Endothelial cell of umbilical vein (primary cell): Measurements from ENCODE around the gene RADIL. TPM values are rescaled to one million over a fixed set of nuclear protein-coding genes. Genes with fewer than 3 reads are reported as not detected.

Source experiments
- BruUV-seq: library from RNA; stranded (reverse); fragments of 400-500 nt; replicated peaks from 2 replicates; lab custom pipeline; 2021; lab: Mats Ljungman, UMichigan
- CTCF ChIA-PET: fragments of 300-600, 350-600 bp; sonication (Branson Sonifier 250); formaldehyde crosslinking; loops from one replicate; lab custom pipeline; 2021; ENCODE audit warnings: antibody characterized with exemption, inconsistent platforms; lab: Charles Lee
- POLR2A ChIA-PET: fragments of 300-600, 350-600 bp; sonication (Branson Sonifier 250); formaldehyde crosslinking; loops from one replicate; lab custom pipeline; 2021; ENCODE audit warnings: antibody characterized with exemption, inconsistent platforms; lab: Charles Lee
- DNase-seq: peaks from one replicate; pipeline ENCODE4 v3.0.0-alpha.2; 2011; ENCODE audit warnings: low read depth, low spot score
- FAIRE-seq: peaks from 2 replicates; lab custom pipeline; 2011; peaks lifted over from hg19 to GRCh38; lab: Jason Lieb, UNC
- H2AFZ ChIP-seq: 2 replicates; pipeline ENCODE4 v1.6.0; 2012; ENCODE audit warnings: low read depth, low read length, control low read depth, inconsistent platforms
- H3K27ac ChIP-seq: 2 replicates; pipeline ENCODE4 v1.5.1; 2011; ENCODE audit warnings: low read depth, mild to moderate bottlenecking, control low read depth, low read length, moderate library complexity; ENCODE audit not compliant: insufficient read depth
- H3K27me3 ChIP-seq, 2 experiments: 2 replicates each; pipeline versions ENCODE4 v1.6.0 to v1.6.1; 2011; ENCODE audit warnings: low read length in 2 of 2, mixed read lengths in 1 of 2; ENCODE audit not compliant: control insufficient read depth in 2 of 2, insufficient read depth in 2 of 2
- H3K36me3 ChIP-seq, 2 experiments: 2 replicates in 1 of 2; 3 replicates in 1 of 2; pipeline ENCODE4 v1.5.1; 2011; ENCODE audit warnings: low read length in 2 of 2, mild to moderate bottlenecking in 1 of 2, moderate library complexity in 1 of 2; ENCODE audit not compliant: control insufficient read depth in 2 of 2, insufficient read depth in 2 of 2; ENCODE audit errors: extremely low read depth in 1 of 2
- H3K4me1 ChIP-seq: 3 replicates; pipeline ENCODE4 v1.5.1; 2011; ENCODE audit warnings: mild to moderate bottlenecking, low read length; ENCODE audit not compliant: control insufficient read depth, insufficient read depth; ENCODE audit errors: extremely low read depth
- H3K4me2 ChIP-seq: 2 replicates; pipeline ENCODE4 v1.6.1; 2011; ENCODE audit warnings: low read length, control low read depth, mixed read lengths; ENCODE audit not compliant: insufficient read depth
- H3K4me3 ChIP-seq, 3 experiments: fragments of 200-600 bp in 1 of 3; sonication (generic), shearing (Covaris generic) in 1 of 3; replicated peaks in 1 of 3; 2 replicates each; pipeline ENCODE4 v1.5.1; 2011 to 2016; ENCODE audit warnings: control low read depth in 3 of 3, low read length in 3 of 3, mild to moderate bottlenecking in 2 of 3, inconsistent platforms in 1 of 3, low read depth in 1 of 3, moderate library complexity in 1 of 3; ENCODE audit not compliant: insufficient read depth in 1 of 3
- H3K79me2 ChIP-seq: 2 replicates; pipeline ENCODE4 v1.6.0; 2012; ENCODE audit warnings: low read length, inconsistent platforms; ENCODE audit not compliant: control insufficient read depth, insufficient read depth
- H3K9ac ChIP-seq: replicated peaks from 2 replicates; pipeline ENCODE3; 2011; ENCODE audit warnings: low read length, control low read depth; ENCODE audit not compliant: insufficient read depth; ENCODE audit errors: extremely low read depth
- H3K9me1 ChIP-seq: replicated peaks from 3 replicates; pipeline ENCODE4 v1.6.0; 2011; ENCODE audit warnings: mild to moderate bottlenecking, low read length; ENCODE audit not compliant: control insufficient read depth, insufficient read depth; ENCODE audit errors: extremely low read depth
- H3K9me3 ChIP-seq: replicated peaks from 2 replicates; pipeline ENCODE4 v1.5.1; 2012; ENCODE audit warnings: low read length, inconsistent platforms; ENCODE audit not compliant: control insufficient read depth, insufficient read depth
- H4K20me1 ChIP-seq: replicated peaks from 2 replicates; pipeline ENCODE3; 2011; ENCODE audit warnings: mild to moderate bottlenecking, low read length; ENCODE audit not compliant: control insufficient read depth, insufficient read depth; ENCODE audit errors: extremely low read depth
- EZH2 ChIP-seq: IDR thresholded peaks from 2 replicates; pipeline ENCODE4 v1.6.1; 2012; ENCODE audit warnings: borderline replicate concordance, low read depth, mild to moderate bottlenecking, moderate library complexity, low read length, inconsistent platforms; ENCODE audit not compliant: severe bottlenecking
- FOS ChIP-seq: IDR thresholded peaks from 2 replicates; pipeline ENCODE4 v1.6.1; 2011; ENCODE audit warnings: mild to moderate bottlenecking, low read length, moderate library complexity, borderline replicate concordance; ENCODE audit not compliant: insufficient read depth
- GATA2 ChIP-seq: IDR thresholded peaks from 2 replicates; pipeline ENCODE4 v1.7.0; 2011; ENCODE audit warnings: low read depth, mild to moderate bottlenecking, moderate library complexity, mixed read lengths, low read length; ENCODE audit not compliant: insufficient read length, insufficient read depth
- POLR2AphosphoS5 ChIP-seq: IDR thresholded peaks from 2 replicates; pipeline ENCODE4 v1.6.1; 2012; ENCODE audit warnings: low read depth, mild to moderate bottlenecking, control low read depth, low read length, moderate library complexity; ENCODE audit not compliant: insufficient read depth
- dilution Hi-C: fragments of 300-500 bp; cut with MboI; formaldehyde crosslinking; loops from one replicate; pipeline ENCODE4 v1.15.0; 2019; ENCODE audit warnings: low sequenced_read_pairs; ENCODE audit not compliant: extremely low pct_ligation_motif_present
- intact Hi-C: fragments of 100-400 bp; cut with micrococcal nuclease; formaldehyde crosslinking; loops from one replicate; pipeline ENCODE4 v1.10.0; 2022
- polyA plus RNA-seq, 4 experiments: library from polyadenylated mRNA; depleted of rRNA in 3 of 4; stranded (reverse) in 3 of 4; unstranded in 1 of 4; fragments of >200 nt; gene quantifications; 2 replicates each; pipeline versions ENCODE4 v1.2.1 to v1.2.3, GENCODE V29; 2011 to 2012; ENCODE audit warnings: missing spikeins in 1 of 4
- total RNA-seq: library from RNA; stranded (reverse); gene quantifications from 2 replicates; pipeline ENCODE4 v1.2.3, GENCODE V29; 2021
- TF ChIP-seq, protein P1 (sequence below), 2 donors: IDR thresholded peaks; 1 replicate in 1 of 2; 2 replicates in 1 of 2; pipeline ENCODE4 v1.5.1; 2011; ENCODE audit warnings: low read length in 2 of 2, mild to moderate bottlenecking in 2 of 2, moderate library complexity in 2 of 2, control low read depth in 1 of 2, inconsistent platforms in 1 of 2, low read depth in 1 of 2; ENCODE audit not compliant: insufficient read depth in 1 of 2; ENCODE audit errors: extremely low read depth in 1 of 2

Gene RADIL
- total and polyA plus RNA-seq, 2 donors (not counting 3 experiments of a cell fraction or from before 2014, with no cell fraction given) = 1.2 to 2.5 TPM

DNA sequence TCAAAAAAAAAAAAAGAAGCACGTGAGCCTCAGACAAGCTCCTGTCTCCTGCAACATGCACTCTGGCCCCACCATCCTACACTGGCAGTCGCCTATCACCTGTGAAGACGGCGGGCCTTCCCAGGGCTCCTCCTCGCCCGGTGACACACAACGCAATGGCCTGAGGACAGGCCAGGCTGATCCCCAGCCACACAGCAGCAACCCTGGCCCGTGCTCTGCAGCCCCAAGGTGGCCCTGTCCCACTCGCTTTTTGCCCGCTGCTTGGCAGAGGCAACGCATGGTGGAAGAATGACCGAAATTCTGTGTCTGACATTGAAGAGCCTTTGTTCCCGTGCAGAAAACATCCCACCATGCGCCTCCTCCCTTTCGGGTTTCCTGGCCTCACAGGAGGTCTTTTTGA lies 8.1 kb downstream of the RADIL start:
- no peaks in the 10 kb centered on the region for H3K36me3 ChIP-seq
- no peak for DNase-seq
- H3K4me2 ChIP-seq = no peak overlapping the region
- H2AFZ ChIP-seq = no peak overlapping the region
- BruUV-seq = no TSS peak
- no peak for FAIRE-seq
- no peaks in the 10 kb centered on the region for H3K79me2 ChIP-seq
- no peaks in the 10 kb centered on the region for H3K9me3 ChIP-seq
- TF ChIP-seq POLR2AphosphoS5 (no peak), EZH2 (no peak), FOS (no peak), GATA2 (no peak)
- TF ChIP-seq, protein P1, sequence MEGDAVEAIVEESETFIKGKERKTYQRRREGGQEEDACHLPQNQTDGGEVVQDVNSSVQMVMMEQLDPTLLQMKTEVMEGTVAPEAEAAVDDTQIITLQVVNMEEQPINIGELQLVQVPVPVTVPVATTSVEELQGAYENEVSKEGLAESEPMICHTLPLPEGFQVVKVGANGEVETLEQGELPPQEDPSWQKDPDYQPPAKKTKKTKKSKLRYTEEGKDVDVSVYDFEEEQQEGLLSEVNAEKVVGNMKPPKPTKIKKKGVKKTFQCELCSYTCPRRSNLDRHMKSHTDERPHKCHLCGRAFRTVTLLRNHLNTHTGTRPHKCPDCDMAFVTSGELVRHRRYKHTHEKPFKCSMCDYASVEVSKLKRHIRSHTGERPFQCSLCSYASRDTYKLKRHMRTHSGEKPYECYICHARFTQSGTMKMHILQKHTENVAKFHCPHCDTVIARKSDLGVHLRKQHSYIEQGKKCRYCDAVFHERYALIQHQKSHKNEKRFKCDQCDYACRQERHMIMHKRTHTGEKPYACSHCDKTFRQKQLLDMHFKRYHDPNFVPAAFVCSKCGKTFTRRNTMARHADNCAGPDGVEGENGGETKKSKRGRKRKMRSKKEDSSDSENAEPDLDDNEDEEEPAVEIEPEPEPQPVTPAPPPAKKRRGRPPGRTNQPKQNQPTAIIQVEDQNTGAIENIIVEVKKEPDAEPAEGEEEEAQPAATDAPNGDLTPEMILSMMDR (IDR thresholded peaks at IDR 0.05; ENCODE audit: extremely low read depth in 1 of 2, insufficient read depth in 1 of 2, low read depth in 1 of 2, low read length in 2 of 2) = no peak
- CTCF ChIA-PET = no interaction called here
- H3K9me1 ChIP-seq = no peaks in the 10 kb centered on the region
- no peaks in the 10 kb centered on the region for H4K20me1 ChIP-seq
- no peaks in the 10 kb centered on the region for H3K4me1 ChIP-seq
- POLR2A ChIA-PET = no interaction called here
- no peak overlapping the region for H3K27ac ChIP-seq
- intact Hi-C loops (no loop called here), dilution Hi-C loops (no loop called here)
- H3K4me3 ChIP-seq = no peak overlapping the region
- H3K27me3 ChIP-seq = no peaks in the 10 kb centered on the region
- H3K9ac ChIP-seq = no peak overlapping the region
